Measurements from ENCODE around the gene MPP1.

The MPP1 gene

DNA sequence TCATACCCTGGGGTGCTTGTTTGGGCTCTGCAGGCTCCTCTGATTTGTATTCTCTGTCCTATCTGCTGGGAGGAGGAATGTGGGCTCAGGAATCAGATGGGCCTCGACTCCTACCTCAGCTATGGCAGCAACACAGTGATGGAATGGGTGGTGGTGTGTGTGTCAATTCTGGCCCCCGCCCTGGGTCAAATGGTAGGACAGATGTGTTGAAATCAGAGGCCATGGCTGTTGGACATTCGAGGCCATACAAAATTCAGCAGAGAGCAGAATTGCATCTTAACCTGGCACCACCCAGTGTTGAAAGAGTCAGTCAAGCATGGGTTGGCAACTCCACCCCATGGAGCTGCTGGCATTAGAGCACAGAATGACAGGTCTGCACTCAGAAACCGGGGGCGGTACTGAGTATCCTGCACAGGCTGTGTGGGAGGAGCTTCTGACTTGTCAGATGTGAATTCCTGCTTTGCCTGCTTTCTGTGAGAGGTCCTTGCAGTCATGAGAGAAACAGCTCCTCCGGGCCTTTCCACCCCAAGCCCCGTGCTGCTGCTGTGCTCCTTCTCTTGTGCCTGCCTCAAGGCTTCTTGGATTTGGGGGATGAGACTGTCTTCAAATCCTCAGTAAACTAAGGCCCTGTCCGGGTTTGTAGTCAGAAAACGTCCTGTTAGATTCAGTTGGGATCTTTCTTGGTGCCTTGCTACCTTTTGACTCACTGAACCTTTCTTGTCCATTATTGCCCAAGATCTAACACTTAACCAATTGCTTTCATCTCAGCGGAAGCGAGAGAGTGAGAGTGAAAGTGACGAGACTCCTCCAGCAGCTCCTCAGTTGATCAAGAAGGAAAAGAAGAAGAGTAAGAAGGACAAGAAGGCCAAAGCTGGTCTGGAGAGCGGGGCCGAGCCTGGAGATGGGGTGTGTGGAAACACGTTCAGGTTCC lies 29.6 kb downstream of the MPP1 start:
- DNase-seq (ENCODE audit: low spot score): no peak

DNA sequence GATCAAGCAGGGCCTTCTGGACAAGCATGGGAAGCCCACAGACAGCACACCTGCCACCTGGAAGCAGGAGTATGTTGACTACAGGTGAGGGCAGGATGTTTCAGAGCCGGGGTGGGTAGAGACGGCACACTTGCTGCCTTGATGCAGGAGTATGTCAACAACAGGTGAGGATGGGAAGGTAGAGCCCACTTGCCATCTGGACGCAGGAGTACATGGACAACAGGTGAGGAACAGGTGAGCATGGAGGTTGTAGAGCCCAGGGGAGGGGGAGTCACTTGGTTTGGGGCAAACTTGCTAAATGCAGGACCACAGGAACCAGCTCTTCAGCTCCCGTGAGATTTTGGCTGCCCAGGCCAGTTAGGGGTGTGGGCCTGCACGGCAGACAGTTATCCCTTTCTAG lies 30.7 kb downstream of the MPP1 start:
- DNase-seq (ENCODE audit: low spot score): no peak

DNA sequence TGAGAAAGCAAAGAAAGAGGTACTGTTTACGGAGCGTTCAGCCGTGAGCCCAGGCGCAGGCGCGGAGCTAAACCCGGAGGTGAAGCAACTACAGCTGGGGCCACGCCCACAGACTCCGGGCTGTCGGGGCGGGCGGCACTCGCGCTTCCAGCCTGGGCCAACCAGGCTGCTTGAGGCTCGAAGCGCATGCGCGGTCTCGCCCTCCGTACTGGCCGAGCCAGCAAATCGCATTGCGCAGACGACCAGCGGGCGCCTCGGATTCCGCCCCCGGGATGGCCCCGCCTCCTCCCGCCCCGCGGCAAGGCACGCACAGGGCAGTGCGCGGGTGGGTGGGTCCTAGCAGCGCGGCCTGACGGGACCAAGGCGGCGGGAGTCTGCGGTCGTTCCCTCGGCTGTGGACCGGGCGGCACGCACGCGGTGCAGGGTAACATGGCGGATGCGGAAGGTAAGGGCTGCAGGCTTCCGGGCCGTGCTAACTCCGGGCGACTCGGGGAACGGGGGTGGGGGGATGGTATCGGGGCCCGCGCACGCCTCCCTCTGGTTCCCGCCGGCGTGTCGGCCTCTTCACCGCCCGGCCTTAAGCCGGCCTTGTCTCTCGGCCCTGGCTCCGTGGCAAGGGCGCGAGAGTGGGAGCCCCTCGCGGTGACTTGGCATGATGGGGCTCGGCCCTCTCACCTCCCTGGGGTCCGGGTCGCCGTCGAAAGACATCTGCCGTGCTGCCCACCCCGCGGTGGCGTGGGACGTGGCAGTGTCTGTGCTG lies 42.6 kb downstream of the MPP1 start, which contains the start of gene DKC1:
DKC1 (plus strand) TSS at position 328 of the 760 bp plus-strand sequence; CDS start at position 430, 102 bp downstream.
- peak; percentile 91 for DNase-seq (ENCODE audit: low spot score)

DNA sequence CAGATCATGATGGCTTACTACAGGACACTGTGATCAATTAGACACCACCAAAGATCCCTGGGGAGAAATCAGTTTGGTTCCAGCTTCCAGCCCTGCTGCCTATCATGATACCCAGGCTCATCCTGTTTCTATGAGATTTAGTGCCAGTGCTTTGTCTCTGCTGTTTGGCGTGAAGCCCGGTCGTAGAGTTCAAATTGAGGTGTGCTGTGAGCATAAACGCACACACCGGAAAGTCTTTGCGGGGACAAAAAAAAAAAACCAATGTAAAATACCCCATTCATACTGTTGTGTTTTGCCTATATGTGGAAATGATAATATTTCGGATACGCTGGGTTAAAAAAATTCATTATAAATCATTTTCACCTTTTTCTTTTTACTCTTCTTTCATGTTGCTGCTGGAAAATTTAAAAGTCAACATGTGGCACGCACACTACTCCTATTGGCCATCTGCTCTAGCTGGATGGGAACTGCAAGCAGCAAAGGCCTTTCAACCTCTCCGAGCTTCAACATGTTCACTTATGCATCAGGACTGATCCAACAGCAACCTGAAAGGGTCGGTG lies 43.2 kb downstream of the MPP1 start:
- DNase-seq (ENCODE audit: low spot score): no peak

DNA sequence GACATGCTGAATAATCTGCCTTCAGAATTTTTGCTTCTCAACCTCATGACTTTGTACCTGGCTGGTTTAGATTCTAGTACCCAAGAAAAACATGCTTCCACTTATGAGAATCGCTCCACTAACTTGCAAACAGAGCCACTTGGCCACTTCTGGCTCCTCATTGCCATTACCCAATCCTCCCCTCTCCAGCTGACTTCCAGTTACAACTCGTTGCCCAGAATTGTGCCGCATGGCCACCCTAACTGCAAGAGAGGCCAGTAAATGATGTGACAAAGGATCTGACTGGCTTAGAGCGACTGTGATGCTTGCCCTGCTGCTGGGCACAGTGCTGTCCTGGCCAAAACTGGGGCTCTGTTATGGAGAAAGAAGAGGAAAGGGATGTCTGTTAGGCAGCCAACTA lies 46.6 kb downstream of the MPP1 start:
- no peak for DNase-seq (ENCODE audit: low spot score)

DNA sequence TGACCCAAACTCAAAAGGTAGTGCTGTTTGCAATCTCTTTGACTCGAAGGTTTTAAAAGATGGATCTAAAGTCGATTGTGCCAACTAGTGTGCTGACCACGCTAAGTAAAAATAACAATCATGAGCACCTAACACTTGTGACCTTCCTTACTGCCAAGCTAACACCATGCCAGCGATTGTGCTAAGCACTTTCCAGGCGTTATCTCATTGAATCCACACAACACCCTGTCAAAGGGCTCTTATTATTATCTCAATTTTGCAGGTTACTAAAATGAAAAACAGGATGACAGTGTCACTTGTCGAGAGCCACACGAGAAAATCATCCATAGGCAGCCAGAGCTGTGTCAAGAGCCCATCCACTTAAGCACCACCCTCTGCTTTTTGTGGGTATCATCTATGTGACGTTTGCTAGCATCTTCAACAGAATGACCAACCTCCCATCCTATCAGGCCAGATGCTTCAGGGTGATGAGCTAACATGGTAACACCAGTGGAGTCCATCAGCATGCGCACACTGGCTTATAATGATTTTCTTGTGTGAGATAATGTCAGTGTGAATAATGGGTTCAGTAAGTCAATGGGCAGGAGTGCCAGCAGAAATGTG lies 53.5 kb downstream of the MPP1 start:
- DNase-seq (ENCODE audit: low spot score): no peak

DNA sequence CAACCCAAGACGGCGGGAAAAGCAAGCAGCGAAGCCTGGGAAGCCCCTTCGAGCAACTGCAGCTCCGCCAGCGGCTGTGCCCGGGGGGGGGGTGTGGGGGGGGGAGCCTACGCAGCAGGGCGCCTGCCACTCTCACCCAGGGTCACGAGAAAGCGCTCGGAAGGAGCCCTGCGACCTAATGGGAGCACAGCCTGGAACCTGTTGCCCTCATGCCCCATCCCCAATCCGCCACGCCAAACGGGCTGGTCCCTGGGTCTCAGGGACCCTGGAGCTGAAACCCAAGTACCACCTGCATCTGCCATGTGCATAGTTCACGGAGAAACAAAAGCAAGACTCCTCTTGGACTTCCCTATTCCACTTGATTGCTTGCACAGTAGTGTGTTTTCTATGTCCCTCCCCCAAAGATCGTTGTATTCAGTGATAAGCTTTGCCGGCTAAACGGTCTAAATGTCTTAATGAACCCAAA lies 54.0 kb downstream of the MPP1 start:
- peak; percentile 9 for DNase-seq (ENCODE audit: low spot score)

DNA sequence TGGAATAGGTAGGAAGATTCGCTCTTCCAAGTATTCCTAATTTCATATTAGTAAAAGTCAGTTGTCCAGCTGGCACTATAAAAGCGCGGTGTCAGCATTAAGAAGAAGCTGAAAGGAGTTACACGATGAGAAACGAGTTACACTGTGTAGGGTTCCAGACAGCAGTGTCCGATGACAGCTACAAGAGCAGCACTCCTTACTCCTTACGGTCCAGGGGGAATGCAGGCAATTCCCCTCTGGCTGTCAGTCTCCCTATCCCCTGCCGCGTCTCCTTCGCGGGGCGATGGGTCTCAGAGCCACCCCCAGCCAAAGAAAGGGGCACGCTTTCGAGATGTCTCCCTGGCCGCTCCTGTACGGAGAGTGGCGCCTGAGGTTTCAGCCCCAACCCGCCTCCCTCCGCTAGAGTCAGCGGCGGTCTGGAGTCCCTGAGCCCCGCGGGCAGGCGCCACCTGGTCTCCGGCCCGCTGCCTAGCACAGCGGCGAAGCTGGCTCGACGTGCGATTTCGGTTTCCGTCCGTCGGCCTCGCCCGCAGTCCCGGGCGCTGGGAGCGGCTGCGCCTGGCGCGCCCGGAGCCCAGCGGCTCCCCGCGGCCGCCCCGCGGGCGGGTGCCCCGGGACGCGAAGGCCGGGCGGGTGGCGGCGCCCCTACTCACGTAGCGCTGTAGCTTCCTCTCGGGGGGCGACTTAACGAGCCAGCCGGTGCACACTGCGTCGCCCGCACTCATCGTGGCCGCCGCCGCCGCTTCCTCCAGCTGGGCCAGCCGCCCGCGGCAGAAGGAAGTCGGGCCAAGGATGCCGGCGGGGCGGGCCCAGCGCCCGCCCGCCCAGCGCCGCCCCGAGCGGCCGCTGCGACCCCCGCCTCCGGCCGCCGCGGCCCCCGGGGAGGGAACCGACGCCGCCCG lies 54.7 kb downstream of the MPP1 start, which contains the start of gene GAB3:
GAB3 (minus strand) TSS at position 777 of the 902 bp plus-strand sequence; CDS start at position 725, 52 bp downstream.
- DNase-seq (ENCODE audit: low spot score): peak; percentile 34

DNA sequence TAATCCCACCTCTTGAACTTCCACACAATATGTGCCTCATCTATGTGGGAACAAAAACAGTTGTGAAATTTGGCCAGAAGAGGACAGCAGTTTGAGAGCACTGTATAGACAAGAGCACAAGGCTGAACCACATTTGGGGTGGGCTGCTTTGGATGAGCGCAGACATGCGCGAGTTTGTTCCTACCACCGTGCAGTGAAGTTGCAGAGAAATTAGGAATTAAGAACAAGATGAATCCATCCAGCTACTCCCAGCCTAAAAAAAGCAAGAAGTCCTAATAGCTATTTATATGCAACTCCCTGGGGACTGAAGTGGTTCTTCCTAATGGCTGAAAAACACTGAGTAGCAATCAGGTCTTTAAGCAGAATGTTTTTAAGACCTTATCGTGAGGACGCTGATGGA lies 55.4 kb downstream of the MPP1 start:
- no peak for DNase-seq (ENCODE audit: low spot score)

DNA sequence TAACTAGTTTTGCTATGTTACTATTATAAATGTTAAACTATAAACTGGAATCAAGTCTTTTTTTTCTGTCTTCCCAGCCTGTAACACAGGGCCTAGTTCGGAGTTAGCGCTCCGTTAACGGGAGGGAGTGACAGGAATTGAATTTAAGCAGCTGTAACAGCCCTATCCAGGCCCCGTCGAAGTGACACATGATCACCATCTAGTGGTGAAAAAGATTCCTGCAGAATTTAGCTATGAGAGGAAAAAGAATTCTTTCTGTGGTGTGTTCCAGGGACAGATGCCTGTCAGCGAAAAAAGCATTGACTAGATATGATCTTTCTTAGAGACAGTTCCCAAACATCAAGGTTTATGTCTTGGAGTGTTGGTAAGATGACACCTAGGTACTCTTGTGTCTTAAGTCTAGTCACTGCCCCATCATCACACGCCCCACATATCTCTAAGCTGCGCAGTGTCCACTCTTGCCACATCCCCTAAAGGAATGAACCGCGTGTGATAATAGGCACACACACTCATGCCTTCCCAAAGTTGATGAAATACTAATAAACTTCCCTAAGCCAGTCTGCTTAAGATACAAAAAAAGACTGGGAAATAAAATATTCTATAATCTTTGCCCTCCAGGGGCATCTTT lies 56.5 kb downstream of the MPP1 start:
- DNase-seq (ENCODE audit: low spot score): peak; percentile 51

DNA sequence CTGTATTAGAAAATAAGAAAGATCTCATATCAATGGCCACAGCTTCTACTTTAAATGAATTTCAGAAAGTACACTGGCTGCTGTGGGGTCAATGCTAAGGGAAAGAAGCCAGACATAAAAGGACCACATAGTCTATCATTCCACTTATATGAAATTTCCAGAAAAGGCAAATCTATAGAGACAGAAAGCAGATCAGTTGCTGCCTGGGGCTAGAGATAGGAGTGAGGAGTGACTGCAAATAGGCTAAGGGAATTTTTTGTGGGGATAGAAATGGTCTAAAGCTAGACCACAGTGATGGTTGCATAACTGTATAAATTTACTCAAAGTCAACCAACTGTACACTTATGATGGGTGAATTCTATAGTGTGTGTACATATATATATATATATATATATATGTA lies 62.7 kb downstream of the MPP1 start:
- DNase-seq (ENCODE audit: low spot score): no peak

DNA sequence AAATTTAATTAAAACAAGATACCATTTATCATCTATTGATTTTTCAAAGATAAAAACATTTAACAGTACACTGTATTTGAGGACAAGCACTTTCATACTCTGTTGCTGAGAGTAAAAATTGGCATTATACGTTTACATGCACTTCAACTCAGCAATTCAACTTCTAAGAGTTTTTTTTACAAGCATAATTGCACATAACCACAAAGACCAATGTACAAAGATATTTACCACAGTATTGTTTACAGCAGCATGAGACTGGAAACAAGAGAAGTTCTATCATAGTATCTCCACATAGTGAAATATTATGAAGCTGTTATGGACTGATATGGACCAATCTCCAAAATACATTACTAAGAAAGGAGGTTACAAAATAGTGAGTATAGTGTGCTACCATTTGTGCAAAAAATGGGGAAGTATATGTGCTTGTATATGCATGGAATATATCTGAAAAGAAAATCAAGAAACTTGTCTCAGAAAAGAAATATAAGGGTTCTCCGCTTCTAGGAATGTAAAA lies 65.3 kb downstream of the MPP1 start:
- DNase-seq (ENCODE audit: low spot score): no peak

DNA sequence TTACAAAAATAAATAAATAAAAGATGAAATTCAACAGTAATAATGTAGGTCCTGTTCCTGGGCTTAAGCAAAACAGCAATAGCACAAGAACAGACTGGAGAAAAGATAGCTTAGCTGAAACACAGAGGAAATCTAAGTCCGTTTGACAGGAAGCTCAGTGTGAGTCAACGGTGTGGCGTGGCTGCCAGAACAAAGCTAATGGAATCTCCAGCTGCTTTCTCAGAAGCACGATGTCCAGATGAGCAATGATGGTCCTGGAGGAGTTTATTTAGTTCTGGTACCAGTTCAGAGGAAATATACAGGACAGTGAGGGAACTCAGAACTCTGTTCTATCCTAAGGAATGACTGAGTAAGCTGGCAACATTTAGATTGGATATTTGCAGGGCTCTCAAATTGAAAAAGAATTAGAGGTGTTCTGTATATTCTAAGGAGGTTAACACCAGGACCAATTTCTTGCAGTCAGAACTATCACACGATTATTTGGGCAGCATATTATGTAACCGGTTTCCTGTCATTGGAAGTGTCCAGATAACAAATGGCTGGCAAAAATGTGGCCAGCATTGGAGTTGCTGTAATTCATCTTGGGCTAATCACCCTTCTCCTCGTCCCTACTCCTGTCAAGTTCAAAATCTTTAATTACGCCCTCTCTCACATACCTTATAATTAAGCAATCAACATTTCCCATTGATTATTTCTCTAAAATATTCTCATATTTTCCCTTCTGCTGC lies 67.1 kb downstream of the MPP1 start:
- no peak for DNase-seq (ENCODE audit: low spot score)

DNA sequence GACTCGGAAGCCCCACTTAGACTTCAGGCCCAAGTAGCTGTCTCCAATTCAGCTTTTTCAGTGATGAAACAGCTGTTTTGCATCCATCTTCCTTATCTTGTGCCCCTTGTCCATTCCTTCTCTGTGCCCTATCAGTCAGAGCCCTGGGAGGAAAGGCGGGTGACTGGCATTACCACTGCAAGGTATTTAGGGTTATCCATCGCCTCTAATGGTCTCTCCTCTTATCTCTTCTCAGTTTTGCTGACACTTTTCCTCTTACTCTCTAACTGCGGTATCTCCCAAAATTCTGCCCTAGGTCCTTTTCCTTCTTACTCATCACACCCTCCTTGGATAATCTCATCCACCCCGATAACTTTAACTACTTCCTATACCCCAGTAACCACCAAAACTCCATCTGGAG lies 68.1 kb downstream of the MPP1 start:
- no peak for DNase-seq (ENCODE audit: low spot score)

DNA sequence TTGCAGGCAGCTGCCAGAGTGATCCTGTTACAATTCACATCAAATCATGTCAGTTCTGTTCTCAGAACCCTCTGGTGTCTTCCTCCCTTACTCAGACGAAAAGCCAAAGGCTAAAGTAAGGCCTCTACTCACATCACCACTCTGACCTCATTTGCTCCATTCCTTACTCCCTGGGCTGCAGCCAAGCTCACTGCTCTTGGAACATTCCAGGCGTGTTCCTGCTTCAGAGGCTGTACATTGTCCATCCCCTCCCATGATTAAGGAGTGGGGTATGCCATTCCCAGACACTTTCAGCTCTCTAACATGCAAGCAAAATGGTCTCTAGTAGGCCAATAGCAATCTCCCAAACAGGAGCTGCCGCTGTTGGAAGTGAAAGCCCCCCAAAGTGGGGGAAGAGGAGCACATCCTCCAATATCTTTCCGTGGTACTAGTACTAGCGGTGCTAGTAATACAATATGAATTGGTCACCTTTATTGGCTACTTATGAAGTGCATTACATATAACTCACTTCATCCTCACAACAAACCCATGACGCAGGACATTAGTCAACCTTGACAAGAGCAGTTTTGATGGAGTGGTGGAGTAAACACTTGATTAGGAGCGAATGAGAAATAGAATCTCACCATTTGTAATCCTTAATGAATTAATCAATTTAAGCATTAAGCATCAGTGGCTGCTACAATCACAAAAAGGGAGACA lies 69.4 kb downstream of the MPP1 start:
- DNase-seq (ENCODE audit: low spot score): no peak

DNA sequence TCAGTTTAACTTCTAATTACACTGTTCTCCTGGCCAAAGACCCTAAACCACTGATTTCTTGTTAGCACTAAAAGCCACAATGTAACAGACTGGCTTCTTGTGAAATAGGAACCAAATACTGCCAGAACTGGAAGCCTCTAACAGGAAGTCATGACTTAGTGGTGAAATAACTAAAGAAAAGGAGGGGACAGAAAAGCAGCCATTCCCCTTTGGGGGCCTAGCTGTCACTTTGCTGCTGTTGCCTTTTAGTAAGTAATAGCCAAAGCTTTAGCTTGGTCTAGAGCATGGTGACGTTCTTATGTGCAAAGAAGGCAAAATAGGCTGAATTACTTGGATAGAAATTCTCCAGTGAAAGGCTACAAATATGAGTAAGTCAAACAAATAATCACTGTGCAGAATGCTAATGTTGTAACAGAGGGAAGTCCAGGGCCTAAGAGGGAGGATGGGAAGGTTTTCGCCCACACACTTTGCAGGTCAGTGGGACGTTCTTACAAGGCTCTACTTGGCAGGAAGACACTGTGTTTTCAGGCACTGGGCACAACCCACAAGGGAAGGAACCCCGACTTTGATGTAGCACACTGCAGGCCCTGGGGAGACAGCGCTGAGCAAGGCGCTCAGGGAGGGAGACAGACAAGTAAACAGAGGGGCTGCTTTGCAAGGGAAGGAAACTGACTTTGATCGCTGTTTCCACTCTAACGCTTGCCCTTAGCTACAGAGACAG lies 71.1 kb downstream of the MPP1 start:
- no peak for DNase-seq (ENCODE audit: low spot score)

DNA sequence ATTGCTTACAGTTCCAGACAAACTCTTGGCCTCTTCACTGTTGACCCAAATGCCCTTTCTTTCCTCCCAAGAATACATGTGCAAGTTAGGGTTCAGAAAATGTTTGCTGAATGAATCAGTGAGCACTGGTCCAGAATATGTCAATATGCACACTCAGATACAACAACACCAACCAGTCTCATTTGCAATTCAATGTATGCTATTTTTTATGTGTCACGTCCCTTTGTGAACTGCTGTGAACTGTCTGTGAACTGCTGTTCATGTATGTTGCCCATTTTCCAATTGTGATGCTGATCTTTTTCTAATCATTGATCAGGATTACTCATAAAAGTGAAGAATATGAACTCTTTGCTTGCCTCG lies 72.2 kb downstream of the MPP1 start:
- no peak for DNase-seq (ENCODE audit: low spot score)

DNA sequence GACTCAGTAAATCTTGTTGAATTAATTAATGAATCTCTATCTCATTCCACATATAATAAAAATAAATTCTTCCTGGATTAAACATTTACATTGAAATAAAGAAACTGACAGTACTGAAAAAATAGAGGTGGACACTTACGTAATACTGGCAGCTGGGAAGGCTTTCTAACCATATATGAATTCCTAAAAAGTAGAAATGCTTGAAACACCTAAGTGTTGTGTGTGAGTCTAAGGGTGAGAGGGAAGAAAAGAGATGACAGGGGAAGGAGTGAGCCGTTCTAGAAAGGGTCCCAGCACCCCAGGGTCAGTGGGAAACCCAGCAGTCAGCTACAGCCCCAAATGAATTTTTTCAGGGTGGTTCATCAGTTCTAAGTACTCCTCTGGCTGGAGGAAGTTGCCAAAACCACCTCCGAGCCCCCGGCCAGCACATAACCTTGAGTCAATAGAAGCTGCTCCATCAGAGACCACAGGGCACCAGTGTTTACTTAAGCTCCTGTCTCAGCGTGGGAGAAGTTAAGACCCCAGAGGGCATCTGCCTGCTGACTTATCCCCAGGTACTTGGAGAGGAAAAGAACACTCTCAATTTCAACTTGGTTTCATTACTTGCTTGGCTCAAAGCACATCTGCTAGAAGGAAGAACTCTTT lies 72.7 kb downstream of the MPP1 start:
- no peak for DNase-seq (ENCODE audit: low spot score)
